A549 treated with AZD2906 at 1 μM for 4 hours (cell line): ENCODE results near the gene DOCK8. TPM values are rescaled to one million over a fixed set of nuclear protein-coding genes. Genes with fewer than 3 reads are reported as not detected.

Experiments
- total RNA-seq: library from RNA; stranded (reverse); fragments of 200-300 nt; extraction: Qiagen RNA extraction; gene quantifications from 5 replicates; pipeline ENCODE4 v1.2.3, GENCODE V29; 2022

DOCK8 gene
- 0.29 to 0.71 TPM (median 0.51 TPM) in 5 replicates for total RNA-seq

GRCh38 chr9:214648-215493, at the start of gene DOCK8:
Gene DOCK8 (plus strand): TSS chr9:214865. CDS start chr9:214977, 112 bp downstream.

GRCh38 chr9:178970-179383, 35.7 kb upstream of the DOCK8 start, which contains the start of gene ZNG1A:
Gene ZNG1A (minus strand): TSS chr9:179056. CDS start chr9:178969, 87 bp downstream.

GRCh38 chr9:503881-504852, 289.5 kb downstream of the DOCK8 start, which contains the start of gene KANK1:
Gene KANK1 (plus strand): TSS chr9:504695.

Other genes starting within 250 kb of the DOCK8 start
- 6.9 to 12.3 TPM (median 11.2 TPM) in 5 replicates for gene WASHC1, start 185.4 kb upstream of the DOCK8 start, total RNA-seq
- gene FOXD4, start 96.4 kb upstream of the DOCK8 start, total RNA-seq: 0.13 to 0.57 TPM (median 0.37 TPM) in 5 replicates
- gene ZNG1A, start 35.8 kb upstream of the DOCK8 start, total RNA-seq: 24.2 to 25.9 TPM (median 24.6 TPM) in 5 replicates